SW 1271 (cell line): ENCODE measurements around the gene TMEM161A.
A peak's percentile ranks its signal among the peaks of the same experiment; 100 is the strongest.
"Not testable (repeated sequence)": the region's sequence is repeated elsewhere in the genome, so short reads cannot be mapped to it uniquely, and the experiment has no call there.

Experiments
- DNase-seq, 2 experiments: peaks; one replicate each; lab custom pipeline; 2025; lab: John Stamatoyannopoulos, UW

TMEM161A gene

GRCh38 chr19:19122902-19123301 lies 15.4 kb downstream of the TMEM161A start:
- no peak for DNase-seq

- no peak for DNase-seq
Observed at GRCh38 chr19:19121371-19121770, 16.9 kb downstream of the TMEM161A start.

GRCh38 chr19:19120308-19121231 lies 17.7 kb downstream of the TMEM161A start:
- peak in 1 of 2 experiments; percentile 17 for DNase-seq

GRCh38 chr19:19119325-19120237 lies 18.7 kb downstream of the TMEM161A start:
- DNase-seq: no peak

GRCh38 chr19:19115954-19116353 lies 22.3 kb downstream of the TMEM161A start:
- DNase-seq: no peak

- DNase-seq: peak in 1 of 2 experiments; percentile 9
Observed at GRCh38 chr19:19113040-19113626, 25.1 kb downstream of the TMEM161A start.

GRCh38 chr19:19111967-19112580 lies 26.2 kb downstream of the TMEM161A start:
- no peak for DNase-seq

- DNase-seq: no peak
Observed at GRCh38 chr19:19111136-19111835, 27.0 kb downstream of the TMEM161A start.

GRCh38 chr19:19110410-19111135 lies 27.7 kb downstream of the TMEM161A start:
- DNase-seq: no peak

GRCh38 chr19:19109601-19110000 lies 28.7 kb downstream of the TMEM161A start:
- no peak for DNase-seq

GRCh38 chr19:19107654-19108053 lies 30.6 kb downstream of the TMEM161A start:
- DNase-seq: no peak

GRCh38 chr19:19106938-19107337 lies 31.3 kb downstream of the TMEM161A start:
- DNase-seq: not testable (repeated sequence)

- DNase-seq: no peak
Observed at GRCh38 chr19:19106056-19106551, 32.2 kb downstream of the TMEM161A start.

- DNase-seq: no peak
Observed at GRCh38 chr19:19105365-19106055, 32.8 kb downstream of the TMEM161A start.

GRCh38 chr19:19103167-19103566 lies 35.1 kb downstream of the TMEM161A start:
- DNase-seq: no peak

- not testable (repeated sequence) for DNase-seq
Observed at GRCh38 chr19:19102566-19102965, 35.7 kb downstream of the TMEM161A start.

- DNase-seq: no peak
Observed at GRCh38 chr19:19101540-19101939, 36.7 kb downstream of the TMEM161A start.

- no peak for DNase-seq
Observed at GRCh38 chr19:19098703-19099632, 39.3 kb downstream of the TMEM161A start.
